RPMI8226 (cell line): ENCODE data around the gene PWWP2A.
A peak's percentile ranks its signal among the peaks of the same experiment; 100 is the strongest.

Source experiments
- DNase-seq: peaks from one replicate; pipeline ENCODE4 v3.0.0-alpha.2; 2015

Gene PWWP2A

DNA sequence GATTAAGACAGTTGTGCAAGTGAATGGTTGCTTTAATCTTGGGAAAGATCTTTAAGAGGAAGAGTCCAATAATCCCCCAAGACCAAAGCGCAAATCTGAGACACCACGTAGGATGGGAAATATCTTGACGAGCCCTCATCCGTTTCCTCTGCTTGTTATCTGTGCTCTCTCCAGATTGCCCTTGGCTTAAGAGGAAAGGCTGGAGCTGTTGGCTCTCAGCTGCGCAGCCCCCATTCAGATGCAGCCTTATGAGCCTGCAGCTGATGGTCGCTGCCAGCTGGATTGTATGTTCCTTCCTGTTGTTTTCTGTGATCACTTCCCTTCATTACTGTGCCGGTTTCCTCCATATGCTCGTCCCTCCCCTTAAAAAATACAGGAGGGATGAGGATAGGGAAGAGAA is 47.7 kb downstream of the PWWP2A start:
- DNase-seq = no peak

DNA sequence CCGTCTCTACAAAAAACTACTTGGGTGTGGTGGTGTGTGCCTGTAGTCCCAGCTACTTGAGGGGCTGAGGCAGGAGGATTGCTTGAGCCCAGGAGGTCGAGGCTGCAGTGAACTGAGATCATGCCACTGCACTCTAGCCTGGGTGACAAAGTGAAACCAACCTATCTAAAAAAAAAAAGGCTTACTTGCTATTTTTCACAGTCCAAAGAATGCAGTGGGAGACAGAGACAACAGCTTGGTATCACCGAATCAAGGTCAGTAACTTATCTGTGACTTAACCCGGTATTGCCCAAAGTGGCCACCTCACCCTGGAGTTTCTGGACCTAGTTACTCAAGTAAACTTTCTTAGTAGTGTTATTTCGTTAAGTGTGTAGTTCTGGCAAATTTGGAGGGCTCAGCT is 50.1 kb downstream of the PWWP2A start:
- DNase-seq = peak; percentile 12

DNA sequence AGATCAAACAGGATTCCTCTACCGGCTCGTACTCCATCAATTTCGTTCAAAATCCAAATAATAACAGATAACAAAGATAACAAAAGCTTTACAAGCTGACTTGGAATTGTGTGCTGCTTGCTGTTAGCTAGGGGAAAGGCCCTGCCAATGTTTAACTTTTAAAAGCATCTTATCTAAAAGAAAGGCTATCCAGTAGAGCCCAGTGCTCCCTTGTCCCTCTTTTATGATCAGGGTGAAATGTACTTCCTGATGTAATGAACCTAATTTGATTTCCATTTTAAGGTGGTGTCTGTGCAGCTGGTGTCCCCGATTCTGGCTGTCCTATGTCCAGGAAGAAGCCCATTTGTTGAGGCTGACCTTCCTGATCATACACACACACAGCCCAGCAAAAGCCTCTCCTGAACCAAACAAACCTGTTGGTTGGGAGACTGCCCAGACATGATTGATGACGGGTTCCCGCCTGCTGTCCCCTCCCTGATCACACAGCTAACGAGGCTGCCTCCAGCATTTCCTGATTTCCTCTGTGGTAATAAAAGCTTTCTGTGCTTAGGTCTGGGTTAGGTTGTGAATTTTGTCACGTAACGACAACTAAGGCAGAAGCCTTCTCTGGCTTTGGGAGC is 54.1 kb downstream of the PWWP2A start:
- no peak for DNase-seq

DNA sequence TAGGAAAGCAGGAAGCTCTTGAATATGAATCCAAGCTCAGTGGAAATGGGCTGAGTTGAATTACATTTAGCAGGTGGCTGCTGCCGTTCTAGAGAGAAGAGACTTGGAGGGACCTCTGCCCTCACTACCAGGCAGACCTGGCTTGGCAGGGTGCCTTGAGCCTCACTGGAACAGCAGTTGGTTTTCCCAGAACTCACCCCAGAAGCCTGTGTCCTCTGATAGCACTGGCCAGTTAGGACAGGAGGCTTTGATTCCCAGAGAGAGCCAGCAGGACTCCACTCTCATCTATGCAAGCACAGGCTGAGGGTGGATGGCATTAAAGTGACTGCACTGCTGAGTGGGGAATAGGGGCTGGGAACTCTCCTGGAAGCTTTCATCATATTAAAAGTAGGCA is 54.8 kb downstream of the PWWP2A start:
- DNase-seq = no peak

DNA sequence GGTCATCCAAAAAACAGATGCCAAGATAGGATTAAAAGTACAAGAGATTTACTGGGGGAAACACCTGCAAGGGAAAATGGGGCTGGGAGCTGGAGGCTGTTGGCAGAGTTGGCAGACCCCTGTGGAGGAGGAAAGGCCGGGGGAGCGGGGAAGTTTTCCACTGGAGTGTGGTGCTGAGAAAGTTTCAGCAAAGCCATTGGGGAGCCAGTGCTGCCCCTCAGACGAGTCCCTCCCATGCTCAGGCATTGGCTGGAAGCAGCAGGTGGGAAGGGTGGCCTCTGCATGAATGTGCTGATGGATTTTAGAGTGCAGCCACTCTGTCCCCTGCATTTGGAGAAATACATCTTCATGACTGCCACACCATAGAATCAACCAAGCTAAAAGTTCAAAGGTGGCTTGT is 57.5 kb downstream of the PWWP2A start:
- no peak for DNase-seq

DNA sequence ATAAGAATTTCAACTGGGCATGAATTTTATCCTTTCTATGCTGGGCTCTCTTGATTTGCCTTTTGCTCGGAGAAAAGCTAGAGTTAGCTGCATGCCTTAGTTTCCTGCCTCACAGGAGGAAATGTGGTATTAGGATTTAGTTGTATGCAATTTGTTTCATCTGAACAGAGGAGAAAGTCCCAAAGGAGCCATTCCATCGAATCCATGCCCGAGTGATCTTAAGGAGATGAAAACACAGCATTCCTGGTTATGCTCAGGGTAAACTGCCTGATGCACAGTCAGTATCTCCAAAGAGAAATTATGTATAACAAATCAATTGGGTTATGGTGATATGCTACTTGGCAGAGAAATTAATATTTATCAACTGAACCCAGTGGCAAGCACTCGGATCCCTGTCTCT is 59.2 kb downstream of the PWWP2A start:
- DNase-seq = no peak

DNA sequence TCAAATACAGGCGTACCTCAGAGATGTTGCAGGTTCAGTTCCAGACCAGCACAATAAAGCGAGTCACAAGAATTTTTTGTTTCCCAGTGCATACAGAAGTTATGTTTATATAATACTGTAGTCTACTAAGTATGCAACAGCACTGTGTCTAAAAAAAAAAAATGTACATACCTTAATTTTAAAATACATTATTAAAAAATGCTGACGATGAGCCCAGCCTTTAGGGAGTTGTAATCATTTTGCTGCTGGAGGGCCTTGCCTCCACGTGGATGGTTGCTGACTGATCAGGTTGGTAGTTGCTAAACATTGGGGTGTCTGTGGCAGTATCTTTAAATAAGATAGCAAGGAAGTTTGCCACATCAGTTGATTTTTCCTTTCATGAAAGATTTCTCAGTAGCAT is 62.0 kb downstream of the PWWP2A start:
- no peak for DNase-seq

DNA sequence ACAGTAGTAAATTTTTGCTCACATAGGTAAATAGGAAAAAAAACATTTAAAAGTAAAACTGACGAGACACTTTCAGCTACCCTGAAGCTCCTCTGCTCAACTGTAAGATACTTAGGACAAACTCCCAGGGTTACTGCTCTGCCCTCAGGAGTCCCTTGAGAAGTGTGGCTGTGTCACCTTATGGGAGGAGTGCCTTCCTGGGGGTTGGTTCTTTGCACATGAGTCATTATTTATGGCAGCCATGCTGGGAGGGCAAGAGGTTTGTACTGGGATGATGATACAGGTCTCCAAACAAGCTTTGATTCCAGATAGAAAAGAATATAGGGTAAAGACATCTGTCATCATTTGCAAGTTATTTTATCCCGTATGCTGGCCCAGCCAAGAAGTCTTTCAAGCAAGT is 64.4 kb downstream of the PWWP2A start:
- no peak for DNase-seq

DNA sequence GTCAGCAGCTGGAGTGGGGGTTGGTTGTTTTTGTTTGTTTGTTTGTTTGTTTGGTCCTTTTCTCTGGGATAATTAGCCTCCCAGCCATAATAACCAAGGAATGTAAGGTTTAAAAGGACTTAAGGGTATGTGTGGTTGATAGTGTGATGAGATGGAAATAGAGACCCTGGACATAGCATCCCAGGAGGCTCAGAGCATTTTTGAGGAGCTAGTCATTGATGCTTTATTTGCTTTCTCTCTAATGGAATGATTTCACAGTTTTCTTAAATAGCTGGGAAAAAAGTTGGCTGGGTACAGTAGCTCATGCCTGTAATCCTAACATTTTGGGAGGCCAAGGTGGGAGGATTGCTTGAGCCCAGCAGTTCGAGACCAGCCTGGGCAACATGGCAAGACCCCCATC is 65.2 kb downstream of the PWWP2A start:
- no peak for DNase-seq

DNA sequence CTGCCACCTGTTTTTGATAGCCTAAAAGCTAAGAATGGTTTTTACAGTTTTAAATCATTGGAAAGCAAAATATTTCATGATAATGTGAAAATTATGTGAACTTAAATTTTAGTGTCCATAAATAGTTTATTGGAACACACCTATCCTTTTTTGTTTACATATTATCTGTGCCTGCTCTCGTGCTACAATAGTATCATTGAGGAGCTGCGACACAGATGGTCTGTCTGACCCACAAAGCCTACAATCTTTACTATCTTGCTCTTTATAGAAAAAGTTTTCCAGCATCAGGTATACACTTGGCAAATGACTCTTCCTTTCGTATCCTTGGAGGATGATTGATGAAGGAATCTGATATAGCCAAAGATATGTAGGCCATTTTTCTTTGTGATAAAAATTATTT is 70.2 kb downstream of the PWWP2A start:
- no peak for DNase-seq

DNA sequence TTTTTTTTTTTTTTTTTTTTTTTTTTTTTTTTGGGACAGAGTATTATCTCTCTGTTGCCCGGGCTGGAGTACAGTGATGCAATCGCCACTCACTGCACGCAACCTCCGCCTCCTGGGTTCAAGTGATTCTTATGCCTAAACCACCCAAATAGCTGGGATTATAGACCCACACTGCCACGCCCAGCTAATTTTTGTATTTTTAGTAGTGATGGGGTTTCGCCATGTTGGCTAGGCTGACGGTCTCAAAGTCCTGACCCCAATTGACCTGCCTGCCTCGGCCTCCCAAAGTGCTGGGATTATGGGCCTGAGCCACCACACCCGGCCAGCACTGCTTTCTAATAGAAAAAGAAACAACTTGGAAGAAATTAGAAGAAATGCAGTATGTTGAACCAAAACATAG is 71.1 kb downstream of the PWWP2A start:
- DNase-seq = no peak

DNA sequence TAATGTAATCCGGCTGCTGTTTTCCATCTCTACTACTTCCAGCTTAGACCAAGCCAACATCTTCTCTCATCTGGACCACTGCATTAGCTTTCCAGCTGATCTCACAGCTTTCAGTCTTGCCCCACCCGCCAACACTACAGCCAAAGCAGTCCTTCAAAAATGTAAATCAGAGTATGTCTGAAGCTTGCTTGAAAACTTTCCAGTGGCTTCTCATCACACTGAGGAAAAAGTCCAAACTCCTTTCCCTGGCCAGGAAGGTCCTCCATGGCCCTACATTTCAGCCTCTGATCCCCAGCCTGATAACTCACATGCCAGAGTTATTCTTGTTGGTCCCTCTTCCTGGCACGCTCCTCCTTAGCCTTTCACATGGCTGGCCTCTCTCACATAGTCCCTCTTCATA is 71.8 kb downstream of the PWWP2A start:
- DNase-seq = no peak

DNA sequence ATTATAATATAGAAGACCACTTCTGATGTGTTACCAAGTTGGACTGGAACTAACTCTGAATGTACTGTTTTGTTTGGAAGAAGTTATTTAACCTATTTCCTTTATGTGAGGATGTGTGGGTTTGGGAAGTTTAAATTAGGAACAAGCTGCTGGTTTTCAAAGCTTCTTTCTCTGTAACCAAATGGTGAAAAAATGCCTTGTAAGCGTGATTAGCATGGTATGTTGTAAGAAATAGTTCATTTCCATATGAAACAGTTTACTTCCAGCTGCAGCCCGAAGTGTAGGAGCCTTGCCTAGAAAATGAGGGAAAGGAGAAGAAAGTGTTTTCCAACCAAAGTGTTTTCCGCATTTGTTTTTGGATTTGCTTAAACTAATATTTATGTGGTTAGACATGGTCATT is 74.3 kb downstream of the PWWP2A start:
- DNase-seq = no peak

DNA sequence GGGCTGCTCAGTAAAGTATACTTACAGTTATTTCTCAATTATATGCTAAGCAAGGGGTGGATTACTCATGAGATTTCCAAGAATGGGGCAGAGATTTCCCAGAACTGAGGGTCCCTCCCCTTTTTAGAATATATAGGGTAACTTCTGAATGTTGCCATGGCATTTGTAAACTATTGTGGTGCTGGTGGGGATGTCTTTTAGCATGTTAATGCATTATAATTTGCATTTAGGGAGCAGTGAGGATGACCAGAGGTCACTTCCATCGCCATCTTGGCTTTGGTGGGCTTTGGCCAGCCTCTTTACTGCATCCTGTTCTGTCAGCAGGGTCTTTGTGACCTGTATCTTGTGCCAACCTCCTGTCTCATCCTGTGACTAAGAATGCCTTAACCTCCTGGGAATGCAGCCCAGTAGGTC is 74.9 kb downstream of the PWWP2A start:
- no peak for DNase-seq

DNA sequence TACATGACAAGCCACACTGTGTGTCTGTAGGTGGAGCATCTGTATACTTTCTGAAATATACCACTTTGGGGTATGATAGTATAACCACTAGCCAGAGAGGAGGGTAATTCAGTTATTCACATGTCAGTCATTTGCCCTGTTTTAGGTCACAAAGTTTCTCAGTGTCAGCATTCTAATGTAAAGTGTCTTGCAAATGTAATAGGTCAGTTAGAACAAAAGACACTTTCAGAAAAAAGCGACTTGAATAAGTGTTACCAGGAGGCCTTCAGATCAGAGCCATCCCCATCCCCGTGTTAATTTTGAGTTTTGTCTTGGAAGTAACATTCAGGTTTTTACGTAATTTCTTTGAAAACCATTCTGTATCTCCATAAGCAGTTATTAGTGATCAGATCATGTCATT is 76.6 kb downstream of the PWWP2A start:
- no peak for DNase-seq
